Erythroblast (primary cell): ENCODE measurements around the gene ABR.

ENCODE experiments used
- GATA1 ChIP-seq: IDR thresholded peaks from 2 replicates; pipeline ENCODE4 v1.6.1; 2011; ENCODE audit warnings: low read depth, mild to moderate bottlenecking, control low read depth, low read length, moderate library complexity
- POLR2A ChIP-seq: IDR thresholded peaks from 2 replicates; pipeline ENCODE4 v1.6.1; 2011; ENCODE audit warnings: mild to moderate bottlenecking, low read length

- TF ChIP-seq POLR2A, result no peak
- no peak for TF ChIP-seq GATA1
Observed at GRCh38 chr17:1186214-1186820, 6.5 kb upstream of the ABR start.
